Renal cortical epithelial cell (primary cell): ENCODE measurements around the gene CD3D. TPM values are rescaled to one million over a fixed set of nuclear protein-coding genes. Genes with fewer than 3 reads are reported as not detected.

Source experiments
- DNase-seq: peaks from one replicate; pipeline ENCODE4 v3.0.0-alpha.2; 2011; ENCODE audit warnings: low read depth
- total RNA-seq: library from RNA; depleted of rRNA; stranded (reverse); fragments of >200 nt; gene quantifications from 2 replicates; pipeline ENCODE4 v1.2.3, GENCODE V29; 2014

The CD3D gene
- not detected in 2 replicates for total RNA-seq

DNA sequence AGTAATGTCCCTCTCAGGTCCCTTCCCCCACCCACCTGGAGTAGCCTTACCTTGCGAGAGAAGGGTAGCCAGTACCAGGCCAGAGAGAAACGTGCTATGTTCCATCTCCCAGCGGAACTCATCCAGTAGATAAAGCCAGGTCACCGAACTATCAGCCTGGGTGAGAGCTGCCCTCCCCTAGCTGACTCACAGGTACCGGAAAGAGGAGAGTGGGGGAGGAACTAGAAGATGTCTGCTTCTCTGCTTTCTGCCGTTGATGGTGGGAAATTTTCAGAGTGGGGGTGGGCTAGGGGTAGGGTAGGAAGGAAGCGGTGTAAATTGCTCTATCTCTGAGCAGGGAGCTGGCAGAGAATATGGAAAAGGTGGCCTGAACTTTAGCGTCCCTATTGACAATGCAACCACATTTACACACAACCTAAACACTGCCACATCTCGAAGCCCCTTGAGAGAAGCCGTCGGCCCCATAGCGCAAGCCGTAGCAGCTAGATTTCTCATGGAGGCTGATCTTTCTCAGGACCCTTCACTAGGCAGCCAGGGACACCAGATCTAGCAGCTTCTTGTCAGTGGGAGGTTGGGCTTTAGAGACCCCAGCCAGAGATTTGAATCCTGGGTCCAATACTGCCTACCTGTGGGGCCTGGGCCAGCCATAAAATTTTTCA is at the start of gene CD3D:
CD3D (minus strand) TSS at position 203 of the 659 bp plus-strand sequence; CDS start at position 105, 98 bp downstream.
- DNase-seq = no peak

- no peak for DNase-seq
Observed at GRCh38 chr11:118383657-118384056, 41.2 kb upstream of the CD3D start.

DNA sequence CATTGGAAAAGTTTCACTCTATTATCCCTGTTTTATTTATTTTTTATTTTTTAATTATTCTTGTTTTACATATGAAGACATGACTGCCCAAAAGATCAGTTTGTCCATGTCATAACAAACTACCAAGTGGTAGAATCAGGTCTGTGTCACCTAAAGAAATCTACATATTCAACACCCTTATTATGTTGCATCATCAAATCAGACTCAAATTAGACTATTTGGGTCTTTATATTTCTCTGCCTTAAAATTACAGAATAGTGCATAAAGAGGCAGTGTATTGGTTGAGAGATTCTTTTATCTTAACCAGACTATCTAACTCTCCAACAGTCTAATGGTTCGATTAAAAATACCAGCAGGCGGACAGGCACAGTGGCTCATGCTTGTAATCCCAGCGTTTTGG is 40.4 kb upstream of the CD3D start:
- DNase-seq = no peak

DNA sequence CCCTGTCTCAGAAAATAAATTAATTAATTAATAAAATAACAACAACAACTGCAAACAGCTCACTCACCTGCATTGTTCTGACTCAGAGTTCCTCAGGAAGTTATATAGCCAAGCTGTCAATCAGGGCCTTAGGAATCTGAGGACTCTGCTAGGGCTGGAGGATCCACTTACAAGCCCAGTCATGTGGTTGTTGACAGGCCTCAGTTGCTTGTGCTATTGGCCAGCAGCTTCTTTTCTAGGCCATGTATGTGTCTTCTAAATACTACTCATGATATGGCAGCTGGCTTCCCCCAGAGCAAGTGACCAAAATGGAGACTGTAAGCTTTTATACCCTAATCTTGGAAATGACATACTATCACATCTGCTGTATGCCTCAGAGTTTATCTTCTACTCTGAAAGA is 38.1 kb upstream of the CD3D start:
- DNase-seq = no peak

GRCh38 chr11:118379497-118379896 is 37.0 kb upstream of the CD3D start:
- no peak for DNase-seq

GRCh38 chr11:118375978-118376377 is 33.5 kb upstream of the CD3D start:
- DNase-seq = no peak

- DNase-seq = no peak
Observed at GRCh38 chr11:118374729-118375128, 32.2 kb upstream of the CD3D start.

GRCh38 chr11:118373871-118374270 is 31.4 kb upstream of the CD3D start:
- DNase-seq = no peak

- DNase-seq = no peak
Observed at GRCh38 chr11:118373263-118373662, 30.8 kb upstream of the CD3D start.

GRCh38 chr11:118370774-118371173 is 28.3 kb upstream of the CD3D start:
- DNase-seq = no peak

DNA sequence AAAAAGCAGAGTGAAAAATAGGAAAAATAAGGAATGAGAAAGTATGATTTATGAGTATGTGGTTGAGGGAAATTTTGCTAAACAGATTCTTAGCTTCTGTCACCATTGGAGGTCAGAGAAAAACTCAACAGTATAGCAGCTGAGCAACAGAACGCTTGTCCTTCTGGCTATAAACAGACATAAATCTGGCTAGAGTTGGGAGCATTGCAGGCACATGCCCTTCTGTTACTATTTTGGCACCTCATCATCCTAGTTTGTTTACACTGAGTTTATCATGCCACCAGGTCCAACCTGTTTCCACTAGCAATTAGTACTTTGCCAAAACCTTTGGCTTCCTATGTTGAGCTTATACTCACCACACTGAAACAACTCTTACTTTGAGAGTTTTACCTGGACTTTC is 23.8 kb upstream of the CD3D start:
- no peak for DNase-seq

DNA sequence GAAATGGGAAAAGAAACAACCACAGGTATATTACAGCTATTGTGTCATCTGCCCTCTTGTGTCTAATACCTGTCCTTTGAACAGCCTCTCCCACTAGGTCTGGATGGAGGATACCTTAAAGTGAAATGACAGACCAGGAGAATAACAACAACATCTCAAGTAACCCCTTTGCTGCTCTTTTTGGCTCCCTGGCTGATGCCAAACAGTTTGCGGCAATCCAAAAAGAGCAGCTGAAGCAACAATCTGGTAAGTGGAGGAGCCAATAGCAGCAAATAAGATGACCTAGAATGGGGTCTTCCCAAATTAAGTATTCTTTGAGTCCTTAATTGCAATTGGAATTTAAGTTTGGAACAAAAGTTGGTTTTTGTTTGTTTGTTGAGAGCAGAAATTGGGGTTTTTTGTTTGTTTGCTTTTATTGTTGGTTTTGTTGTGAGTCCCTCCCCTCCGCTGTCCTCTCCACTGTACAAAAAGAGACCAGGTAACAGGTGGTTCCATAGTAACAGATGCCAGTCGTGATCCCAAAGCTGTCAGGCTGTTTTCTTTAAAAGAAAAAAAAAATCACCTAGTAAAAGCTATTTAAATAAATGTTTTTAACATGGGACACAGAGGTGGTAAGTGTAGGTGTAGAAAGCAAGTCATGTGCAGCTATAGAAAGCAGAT is 22.6 kb upstream of the CD3D start:
- no peak for DNase-seq

- peak; percentile 83 for DNase-seq
Observed at GRCh38 chr11:118359295-118359958, 16.9 kb upstream of the CD3D start, which contains the start of gene UBE4A. Gene UBE4A (plus strand): TSS chr11:118359600. CDS start chr11:118365081, 5,481 bp downstream.

DNA sequence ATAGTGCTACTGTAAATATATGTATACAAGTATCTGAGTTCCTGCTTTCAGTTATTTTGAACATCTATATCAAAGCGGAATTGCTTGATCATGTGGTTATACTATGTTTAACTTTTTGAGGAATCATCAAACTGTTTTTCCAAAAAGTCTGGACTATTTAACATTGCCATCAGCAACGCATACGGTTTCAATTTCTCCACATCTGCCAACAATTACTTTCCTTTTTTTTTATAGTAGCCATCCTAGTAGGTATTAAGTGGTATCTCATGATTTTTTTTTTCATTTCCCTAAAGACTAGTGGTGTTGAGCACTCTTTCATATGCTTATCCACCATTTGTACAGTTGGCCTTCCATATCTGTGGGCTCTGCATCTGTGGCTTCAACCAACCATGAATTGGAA is 15.6 kb upstream of the CD3D start:
- no peak for DNase-seq

DNA sequence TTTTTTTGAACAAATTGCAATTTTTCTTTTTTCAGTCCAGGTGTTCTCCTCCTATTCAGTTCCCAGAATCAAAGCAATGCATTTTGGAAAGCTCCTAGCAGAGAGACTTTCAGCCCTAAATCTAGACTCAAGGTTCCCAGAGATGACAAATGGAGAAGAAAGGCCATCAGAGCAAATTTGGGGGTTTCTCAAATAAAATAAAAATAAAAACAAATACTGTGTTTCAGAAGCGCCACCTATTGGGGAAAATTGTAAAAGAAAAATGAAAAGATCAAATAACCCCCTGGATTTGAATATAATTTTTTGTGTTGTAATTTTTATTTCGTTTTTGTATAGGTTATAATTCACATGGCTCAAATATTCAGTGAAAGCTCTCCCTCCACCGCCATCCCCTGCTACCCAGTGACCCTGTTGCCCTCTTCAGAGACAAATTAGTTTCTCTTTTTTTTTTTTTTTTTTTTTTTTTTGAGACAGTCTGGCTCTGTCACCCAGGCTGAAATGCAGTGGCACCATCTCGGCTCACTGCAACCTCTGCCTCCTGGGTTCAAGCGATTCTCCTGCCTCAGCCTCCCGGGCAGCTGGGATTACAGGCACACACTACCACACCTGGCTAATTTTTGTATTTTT is 10.7 kb upstream of the CD3D start:
- peak; percentile 14 for DNase-seq

DNA sequence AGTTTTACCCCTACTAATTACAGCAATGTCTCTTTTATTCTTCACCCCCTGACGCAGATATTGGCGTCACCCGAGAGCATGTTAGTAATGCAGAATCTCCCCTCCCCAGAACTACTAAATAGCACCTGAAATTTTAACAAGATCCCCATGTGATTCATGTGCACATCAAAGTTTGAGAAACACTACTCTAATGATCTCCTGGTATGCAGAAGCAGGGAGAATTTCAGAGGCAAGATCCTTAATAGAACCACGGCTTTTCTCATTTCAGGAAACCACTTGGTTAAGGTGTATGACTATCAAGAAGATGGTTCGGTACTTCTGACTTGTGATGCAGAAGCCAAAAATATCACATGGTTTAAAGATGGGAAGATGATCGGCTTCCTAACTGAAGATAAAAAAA is 7.0 kb upstream of the CD3D start:
- DNase-seq = no peak

- no peak for DNase-seq
Observed at GRCh38 chr11:118343981-118344515, 1.5 kb upstream of the CD3D start, which contains the start of gene CD3G. Gene CD3G (plus strand): TSS chr11:118344344. CDS start chr11:118344424, 80 bp downstream.

DNA sequence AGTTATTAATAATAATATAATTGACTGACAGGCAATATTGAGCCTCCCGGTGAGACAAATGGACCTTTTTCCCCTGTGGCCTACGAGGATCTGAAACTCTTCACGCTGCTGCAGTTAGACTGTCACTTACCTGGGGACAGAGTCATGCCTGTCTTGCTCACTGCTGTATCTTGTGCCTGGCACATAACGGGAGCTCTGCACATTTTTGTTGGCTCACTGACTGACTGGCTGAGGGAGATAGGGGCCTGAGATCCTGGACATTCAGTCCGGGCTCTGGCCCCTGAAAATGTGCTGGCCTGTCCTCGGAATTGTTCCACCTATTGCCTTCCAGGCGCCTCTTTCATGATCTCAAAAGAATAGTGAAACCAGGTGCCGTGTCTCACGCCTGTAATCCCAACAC is 743 bp upstream of the CD3D start:
- DNase-seq = no peak

DNA sequence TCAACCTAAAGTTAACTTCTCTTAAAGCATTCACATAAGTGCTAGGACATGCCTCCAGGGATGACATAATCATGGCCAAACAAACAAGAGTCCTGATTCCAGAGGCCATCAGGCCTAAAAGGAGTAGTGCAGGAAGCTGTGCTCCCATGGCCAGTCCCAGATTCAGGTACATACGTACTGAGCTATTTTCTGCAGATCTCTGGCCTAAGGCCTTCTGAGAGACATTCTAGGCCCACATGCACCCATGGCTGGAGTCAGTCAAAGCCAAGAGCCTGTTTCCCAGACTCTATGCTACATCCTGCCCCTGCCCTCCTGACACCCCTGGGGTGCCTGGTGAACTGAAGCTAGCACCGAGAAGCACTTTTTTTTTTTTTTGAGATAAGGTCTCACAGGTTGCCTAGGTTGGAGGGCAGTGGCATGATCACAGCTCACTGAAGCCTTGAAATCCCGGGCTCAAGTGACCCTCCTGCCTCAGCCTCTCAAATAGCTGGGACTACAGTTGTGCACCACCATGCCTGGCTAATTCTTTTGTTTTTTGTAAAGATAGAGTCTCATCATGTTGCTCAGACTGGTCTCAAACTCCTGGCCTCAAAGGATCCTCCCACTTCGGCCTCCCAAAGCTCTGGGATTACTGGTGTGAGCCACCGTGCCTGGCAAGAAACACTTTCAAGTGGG is 553 bp downstream of the CD3D start:
- DNase-seq = no peak

- DNase-seq = no peak
Observed at GRCh38 chr11:118341261-118341660, 1.2 kb downstream of the CD3D start.

DNA sequence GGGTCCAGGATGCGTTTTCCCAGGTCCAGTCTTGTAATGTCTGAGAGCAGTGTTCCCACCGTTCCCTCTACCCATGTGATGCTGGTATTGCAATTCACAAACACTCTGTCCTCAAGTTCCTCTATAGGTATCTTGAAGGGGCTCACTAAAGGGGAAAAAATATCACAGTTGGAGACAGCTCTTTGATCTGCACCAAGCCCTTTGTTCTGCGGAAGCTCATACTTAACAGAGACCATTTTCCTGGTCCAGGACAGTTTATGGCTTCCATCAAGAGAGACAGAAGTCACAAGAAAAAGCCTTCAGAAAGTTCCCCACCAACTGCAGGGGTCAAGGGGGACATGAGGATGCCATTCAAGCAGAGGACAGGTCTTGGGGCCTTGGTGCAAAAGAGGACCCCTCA is 2.1 kb downstream of the CD3D start:
- no peak for DNase-seq
